GM18511 (cell line): ENCODE data around the gene TMEM109.
A peak's percentile ranks its signal among the peaks of the same experiment; 100 is the strongest.

Experiments used
- ATAC-seq: cut with Tn5 transposase; IDR thresholded peaks from one replicate; pipeline ENCODE4 v1.9.1; 2021; ENCODE audit warnings: mild to moderate bottlenecking, moderate library complexity; ENCODE audit not compliant: unreplicated experiment

The TMEM109 gene, protein sequence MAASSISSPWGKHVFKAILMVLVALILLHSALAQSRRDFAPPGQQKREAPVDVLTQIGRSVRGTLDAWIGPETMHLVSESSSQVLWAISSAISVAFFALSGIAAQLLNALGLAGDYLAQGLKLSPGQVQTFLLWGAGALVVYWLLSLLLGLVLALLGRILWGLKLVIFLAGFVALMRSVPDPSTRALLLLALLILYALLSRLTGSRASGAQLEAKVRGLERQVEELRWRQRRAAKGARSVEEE

DNA sequence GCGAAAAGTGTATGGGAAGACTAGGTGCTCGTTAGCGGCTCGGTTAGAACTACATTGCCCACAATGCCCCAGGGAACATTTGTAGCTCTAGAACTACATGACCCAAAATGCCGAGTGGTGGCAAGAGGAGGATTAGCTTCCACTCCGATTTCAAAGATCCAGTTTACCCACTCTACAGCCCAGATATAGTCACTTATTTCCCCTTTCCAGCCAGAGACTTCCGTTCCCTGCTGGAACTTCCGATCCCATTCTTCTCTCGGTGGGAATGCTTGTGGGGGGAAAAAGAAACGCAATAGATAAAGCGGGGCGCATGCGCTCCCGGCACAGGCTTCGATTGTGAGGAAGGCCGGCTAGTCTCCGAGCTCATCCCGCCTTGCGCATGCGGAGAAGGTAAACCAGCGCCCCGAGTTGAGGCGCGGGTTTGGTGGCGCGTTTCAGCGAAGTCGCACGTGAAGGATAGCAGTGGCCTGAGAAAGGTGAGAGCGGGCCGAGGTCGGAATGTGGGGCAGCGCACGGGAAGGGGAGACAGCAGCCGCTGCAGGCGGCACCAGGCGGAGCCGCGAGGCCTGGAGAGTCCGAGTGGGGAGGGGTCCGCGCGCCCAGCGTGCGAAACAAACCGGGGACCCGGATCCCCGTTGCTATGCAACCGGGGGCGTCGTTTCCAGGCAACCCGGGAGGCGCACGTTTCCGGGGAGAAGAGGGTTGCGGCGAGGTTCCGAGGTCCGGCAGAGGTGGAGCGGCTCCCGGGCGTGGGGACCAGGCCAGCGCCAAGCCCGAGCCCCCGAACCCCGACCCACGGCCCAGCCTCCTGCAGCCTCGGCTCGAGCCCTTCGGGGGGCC is at the start of gene TMEM109:
Gene TMEM109 (plus strand): TSS at position 366 of the 840 bp plus-strand sequence. CDS start 5,536 bp downstream, outside the sequence.
- peak; percentile 52 for ATAC-seq

DNA sequence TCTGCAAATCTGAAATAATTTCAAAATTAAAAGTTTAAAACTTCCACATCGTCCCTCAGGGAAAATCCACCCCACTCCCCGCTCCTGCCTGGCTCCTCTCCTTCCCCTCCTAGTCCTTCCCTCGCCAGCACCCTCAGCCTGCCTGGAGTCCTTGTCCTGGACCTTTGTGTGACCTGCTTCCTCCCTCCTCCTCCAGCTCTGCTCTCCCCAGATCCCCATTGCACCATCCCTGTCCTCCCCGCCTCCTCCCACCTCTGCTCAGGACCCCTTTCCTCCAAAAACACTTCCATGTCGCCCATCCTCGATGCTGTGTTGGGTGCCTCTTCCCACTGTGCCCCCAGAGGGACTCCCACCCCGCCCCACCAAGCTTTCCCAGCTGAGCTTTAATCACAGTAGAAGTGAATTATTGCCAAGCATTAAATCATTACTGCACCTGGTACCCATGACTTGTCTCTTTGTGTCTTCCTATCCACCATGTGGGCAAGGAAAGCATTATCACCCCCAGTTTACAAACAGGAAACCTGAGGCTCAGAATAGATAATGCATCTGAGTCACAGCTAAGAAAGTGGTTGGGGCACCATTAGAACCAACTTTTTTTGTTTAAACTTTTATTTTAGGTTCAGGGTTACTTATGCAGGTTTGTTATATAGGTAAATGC is 49.0 kb upstream of the TMEM109 start:
- no peak for ATAC-seq

DNA sequence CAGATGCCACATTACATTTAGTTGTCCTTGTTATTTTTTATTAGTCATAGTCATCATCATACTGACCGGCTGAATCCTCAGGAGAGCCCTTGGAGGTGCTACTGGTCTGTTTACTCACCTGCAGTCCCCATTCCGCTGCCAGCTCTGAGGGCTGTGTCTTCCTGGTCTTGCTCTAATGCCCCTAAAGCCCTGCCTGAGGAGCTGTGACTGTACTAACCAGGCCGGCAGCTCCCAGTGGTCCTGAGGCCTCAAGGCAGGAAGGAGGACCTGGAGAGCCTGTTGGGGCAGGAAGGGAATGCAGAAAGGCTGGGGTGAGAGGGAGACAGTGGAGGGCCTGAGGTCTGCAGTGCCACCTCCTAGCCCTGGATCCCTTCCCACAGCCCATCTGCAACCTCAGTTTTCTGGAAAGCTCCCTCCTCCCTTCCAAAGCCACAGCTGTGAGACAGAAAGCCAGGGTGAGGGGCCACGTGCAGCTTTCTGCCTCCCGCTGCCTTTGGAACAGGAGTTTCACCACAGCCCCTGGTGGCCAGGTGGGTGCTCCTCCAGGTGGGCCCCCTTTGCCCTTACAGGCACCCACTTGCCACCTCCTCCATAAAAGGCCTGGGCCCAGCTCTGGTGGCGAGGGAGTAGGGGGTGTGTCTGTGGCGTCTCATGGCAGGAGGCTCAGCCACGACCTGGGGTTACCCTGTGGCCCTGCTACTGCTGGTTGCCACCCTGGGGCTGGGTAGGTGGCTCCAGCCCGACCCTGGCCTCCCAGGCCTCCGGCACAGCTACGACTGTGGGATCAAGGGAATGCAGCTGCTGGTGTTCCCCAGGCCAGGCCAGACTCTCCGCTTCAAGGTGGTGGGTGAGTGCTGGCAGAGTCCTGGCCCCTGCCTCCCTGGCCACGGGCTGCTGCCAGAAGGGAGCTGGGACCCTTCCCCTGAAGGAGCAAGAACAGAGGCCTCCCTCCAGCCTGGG is 46.8 kb upstream of the TMEM109 start, which contains the start of gene ZP1:
Gene ZP1 (plus strand): TSS at position 632 of the 960 bp plus-strand sequence. CDS start 20 bp downstream, at position 652.
- no peak for ATAC-seq

DNA sequence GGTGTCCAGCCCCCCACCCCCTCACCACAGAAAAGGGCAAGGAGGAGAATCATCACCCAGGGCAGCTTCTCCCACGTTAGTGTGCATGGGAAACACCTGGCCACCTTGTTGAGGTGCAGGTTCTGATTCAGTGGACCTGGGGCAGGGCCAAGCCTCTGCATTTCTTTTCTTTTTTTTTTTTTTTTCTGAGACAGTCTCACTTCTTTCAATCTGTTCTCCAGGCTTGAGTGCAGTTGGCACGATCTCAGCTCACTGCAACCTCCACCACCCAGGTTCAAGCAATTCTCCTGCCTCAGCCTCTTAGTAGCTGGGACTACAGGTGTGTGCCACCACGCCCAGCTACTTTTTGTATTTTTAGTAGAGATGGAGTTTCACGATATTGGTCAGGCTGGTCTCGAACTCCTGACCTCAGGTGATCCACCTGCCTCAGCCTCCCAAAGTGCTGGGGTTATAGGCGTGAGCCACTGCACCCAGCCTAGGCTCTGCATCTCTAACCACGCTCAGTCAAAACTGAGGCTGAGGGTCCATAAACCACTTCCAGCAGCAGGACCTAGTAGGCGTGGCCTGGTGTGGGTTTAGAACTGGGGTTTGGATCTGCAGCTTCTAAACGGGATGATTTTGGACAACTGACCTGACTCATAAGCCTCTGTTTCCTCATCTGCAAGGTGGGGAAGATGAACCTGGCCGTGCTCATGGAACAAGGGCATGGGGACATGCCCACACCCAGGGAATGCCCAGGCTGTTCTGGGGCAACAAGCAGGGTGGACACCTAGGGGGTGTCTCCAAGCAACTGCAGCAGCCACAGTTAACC is 45.9 kb upstream of the TMEM109 start:
- ATAC-seq: no peak

DNA sequence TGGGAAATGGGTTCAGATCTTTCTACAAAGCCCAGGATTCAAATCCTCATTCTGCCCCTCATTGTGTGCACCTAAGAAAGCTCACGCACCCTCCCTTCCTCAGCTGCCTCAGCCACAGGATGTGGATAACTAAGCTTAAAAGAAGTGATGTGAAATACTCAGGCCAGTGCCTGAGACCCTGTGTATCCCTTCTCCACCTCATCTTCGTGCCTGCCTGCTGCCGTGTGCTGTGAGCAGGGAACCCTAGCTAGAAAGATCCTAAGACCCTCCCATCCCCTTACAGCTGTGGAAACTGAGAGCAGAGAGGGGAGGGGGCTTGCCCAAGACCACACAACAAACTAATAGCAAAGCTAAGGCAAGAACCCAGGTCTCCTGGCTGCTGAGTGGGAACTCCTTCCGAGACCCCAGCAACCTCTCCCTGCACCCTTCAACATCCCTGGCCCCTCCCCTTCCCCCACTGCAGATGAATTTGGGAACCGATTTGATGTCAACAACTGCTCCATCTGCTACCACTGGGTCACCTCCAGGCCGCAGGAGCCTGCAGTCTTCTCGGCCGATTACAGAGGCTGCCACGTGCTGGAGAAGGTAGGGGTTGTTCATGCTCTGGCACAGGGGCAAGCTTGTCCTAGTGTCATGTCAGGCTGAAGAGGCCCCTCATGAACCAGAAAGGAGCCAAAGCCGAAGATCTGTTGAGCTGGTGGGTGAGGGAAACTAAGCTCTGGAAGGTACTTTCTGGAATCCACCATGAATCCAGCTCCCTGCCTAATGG is 45.1 kb upstream of the TMEM109 start:
- ATAC-seq: no peak

DNA sequence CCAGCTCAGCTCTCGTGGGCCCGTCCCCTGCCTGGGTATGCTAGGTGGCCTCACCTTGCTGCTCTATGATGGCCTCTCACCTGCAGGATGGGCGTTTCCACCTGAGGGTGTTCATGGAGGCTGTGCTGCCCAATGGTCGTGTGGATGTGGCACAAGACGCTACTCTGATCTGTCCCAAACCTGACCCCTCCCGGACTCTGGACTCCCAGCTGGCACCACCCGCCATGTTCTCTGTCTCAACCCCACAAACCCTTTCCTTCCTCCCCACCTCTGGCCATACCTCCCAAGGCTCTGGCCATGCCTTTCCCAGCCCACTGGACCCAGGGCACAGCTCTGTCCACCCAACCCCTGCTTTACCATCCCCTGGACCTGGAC is 44.5 kb upstream of the TMEM109 start:
- ATAC-seq: no peak

GRCh38 chr11:60870276-60870675 is 43.7 kb upstream of the TMEM109 start:
- no peak for ATAC-seq

DNA sequence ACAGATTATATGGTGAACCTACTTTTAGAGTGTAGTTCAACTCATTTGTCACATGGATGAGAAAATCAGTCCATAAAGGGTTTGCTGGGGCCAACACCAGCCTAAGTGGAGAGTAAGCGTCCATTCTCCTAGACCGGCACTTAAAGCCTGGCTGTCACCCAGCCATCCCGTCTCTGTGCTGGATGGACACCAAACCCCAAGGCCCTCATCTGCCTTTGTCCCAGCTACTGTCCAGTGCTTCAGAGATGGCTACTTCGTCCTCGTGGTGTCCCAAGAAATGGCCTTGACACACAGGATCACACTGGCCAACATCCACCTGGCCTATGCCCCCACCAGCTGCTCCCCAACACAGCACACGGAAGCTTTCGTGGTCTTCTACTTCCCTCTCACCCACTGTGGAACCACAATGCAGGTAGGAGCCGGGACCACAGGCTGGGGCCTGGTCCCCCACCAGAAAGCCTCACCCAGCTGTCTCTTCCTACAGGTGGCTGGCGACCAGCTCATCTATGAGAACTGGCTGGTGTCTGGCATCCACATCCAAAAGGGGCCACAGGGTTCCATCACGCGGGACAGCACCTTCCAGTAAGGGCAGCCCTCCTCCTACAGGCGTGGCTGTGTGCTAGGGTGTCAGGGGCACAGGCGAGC is 43.1 kb upstream of the TMEM109 start:
- ATAC-seq: no peak

GRCh38 chr11:60871378-60872061 is 42.4 kb upstream of the TMEM109 start:
- ATAC-seq: no peak

DNA sequence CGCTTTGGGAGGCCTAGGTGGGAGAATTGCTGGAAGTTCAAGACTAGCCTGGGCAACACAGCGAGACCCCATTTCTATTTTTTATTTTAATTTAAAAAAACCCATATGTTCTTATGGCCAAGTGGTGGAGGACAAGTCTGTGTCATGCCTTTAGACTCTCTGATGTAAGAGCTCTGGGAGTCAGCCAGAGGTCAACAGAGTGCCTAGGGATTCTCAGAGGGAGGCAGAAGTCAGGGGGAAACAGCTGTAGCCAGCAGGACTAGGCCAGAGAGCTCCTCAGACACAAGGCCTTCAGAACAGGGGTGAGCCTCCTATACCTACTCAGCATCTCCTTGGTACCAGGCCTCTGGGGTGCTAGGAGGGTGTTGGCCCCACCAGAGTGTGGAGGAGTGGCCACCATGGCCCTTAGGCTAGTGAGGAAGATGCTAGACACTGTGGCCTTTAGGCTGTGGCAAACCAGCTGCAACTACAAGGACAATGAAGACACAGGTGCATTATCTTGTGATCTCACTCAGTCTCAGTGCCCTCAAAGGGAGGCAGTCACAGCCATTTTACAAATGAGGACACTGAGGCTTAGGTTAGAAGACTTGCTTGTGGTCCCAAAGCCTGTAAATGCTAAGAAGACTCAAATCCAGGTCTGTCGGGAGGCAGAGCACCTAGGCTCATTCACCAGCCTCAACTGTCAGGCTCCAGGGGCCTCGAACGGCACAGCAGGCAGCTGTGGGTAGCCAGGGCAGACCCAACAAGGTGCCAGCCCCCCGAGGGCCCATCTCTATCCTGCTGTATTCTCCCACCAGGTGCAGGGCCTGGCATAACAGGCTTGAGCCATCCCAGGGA is 41.6 kb upstream of the TMEM109 start:
- no peak for ATAC-seq

DNA sequence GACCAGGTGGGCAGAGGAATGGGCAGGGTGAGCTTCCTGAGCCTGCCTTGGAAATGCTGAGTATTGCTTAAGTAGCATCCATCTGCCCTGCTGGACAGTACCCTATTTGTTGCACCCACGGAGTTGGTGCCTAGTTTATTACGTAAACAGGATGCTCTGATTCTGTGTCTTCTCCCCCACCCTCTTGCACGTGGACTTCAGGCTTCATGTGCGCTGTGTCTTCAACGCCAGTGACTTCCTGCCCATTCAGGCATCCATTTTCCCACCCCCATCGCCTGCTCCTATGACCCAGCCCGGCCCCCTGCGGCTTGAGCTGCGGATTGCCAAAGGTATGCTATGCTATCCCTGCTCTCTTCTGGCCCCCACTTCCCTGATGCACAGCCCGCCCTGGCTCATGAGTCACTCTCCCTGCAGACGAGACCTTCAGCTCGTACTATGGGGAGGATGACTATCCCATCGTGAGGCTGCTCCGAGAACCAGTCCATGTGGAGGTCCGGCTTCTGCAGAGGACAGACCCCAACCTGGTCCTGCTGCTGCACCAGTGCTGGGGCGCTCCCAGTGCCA is 40.9 kb upstream of the TMEM109 start:
- no peak for ATAC-seq

DNA sequence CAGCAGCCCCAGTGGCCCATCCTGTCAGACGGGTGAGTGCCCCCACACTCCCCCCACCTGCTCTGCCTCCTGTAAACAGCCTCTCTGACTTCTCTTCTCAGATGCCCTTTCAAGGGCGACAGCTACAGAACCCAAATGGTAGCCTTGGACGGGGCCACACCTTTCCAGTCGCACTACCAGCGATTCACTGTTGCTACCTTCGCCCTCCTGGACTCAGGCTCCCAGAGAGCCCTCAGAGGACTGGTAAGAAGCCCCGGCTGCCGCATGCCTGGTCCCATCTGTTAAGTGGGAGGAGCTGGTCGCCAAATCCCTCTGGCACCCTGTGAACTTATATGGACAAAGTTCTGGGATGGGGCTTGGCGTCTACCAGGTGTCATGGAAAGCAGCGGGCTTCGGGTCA is 40.4 kb upstream of the TMEM109 start:
- ATAC-seq: no peak

GRCh38 chr11:60874421-60875365 is 39.3 kb upstream of the TMEM109 start:
- ATAC-seq: no peak

DNA sequence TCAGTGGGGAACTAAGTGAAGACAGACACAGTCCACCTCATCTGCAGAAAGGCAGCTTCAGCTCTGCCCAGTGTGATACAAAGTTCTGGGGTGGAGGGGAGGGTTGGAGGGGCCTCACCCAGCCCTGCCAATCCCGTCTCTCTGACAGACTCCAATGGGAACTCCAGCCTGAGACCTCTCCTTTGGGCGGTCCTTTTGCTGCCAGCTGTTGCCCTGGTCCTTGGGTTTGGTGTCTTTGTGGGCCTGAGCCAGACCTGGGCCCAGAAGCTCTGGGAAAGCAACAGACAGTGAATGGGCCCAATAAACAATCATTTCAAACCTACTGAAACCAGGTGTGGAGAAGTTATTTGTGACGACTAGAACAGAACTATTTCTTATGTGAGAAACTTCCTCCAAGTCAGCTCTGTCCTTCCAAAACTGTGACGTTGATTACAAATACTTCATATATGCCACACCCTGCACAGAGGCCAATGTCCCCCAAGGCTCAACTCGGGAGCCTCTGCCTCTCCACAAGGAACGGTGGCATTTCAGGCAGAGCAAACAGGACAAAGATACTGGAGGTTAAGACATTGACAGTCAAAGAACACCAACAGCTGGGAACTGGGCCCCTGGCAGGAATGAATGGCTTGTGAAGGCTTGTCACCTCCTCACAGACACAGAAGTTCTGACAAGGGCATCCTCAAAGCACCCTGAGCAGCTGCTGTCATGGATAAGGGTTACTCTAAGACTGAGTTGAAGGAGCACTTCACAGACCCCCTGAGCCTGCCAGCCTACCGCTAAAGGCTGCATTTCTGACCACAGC is 38.4 kb upstream of the TMEM109 start:
- no peak for ATAC-seq

DNA sequence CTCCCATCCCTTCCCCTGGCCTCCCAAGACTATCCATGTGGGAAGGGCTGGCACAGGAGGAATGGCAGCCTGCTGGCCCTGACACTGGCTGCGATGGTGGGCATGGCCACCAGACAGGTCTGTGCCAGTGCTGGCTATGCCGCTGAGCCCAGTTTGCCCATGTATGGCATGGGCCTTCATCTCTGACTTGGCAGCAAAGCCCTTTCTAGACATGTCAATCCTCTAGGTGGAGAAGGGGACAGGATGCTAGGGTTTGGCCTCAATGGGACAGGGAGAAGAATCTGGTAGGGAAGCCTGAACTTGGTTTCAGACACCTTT is 37.8 kb upstream of the TMEM109 start:
- ATAC-seq: no peak
